Naive thymus-derived CD8-positive, alpha-beta T cell (primary cell): ENCODE measurements around the gene ROCK2. TPM values are rescaled to one million over a fixed set of nuclear protein-coding genes. Genes with fewer than 3 reads are reported as not detected.
A peak's percentile ranks its signal among the peaks of the same experiment; 100 is the strongest.

ENCODE experiments used
- ATAC-seq, 2 donors: fragments of 150-1000 bp; cut with Tn5 transposase in 1 of 2; sonication (Bioruptor Pico), chemical (Tn5 transposase) in 1 of 2; 1 replicate in 1 of 2; 2 replicates in 1 of 2; pipeline ENCODE4 v1.10.0; 2021; ENCODE audit warnings: mild to moderate bottlenecking in 2 of 2, moderate library complexity in 2 of 2
- POLR2A ChIA-PET: fragments of 350-600 bp; sonication (Branson Sonifier 250); formaldehyde crosslinking; loops from one replicate; lab custom pipeline; 2021; ENCODE audit warnings: antibody characterized with exemption; lab: Charles Lee
- DNase-seq, 10 donors: peaks; one replicate each; pipeline versions ENCODE4 v3.0.0 to v3.0.0-alpha.2; 2020 to 2022
- H3K27ac Mint-ChIP-seq, 10 donors: one replicate each; pipeline ENCODE4 v1.8.0; 2020 to 2022; ENCODE audit warnings: mild to moderate bottlenecking in 10 of 10, mixed read lengths in 10 of 10, moderate library complexity in 4 of 10, inconsistent platforms in 1 of 10
- H3K27me3 Mint-ChIP-seq, 5 donors: one replicate each; pipeline ENCODE4 v1.8.0; 2021 to 2022; ENCODE audit warnings: mixed read lengths in 5 of 5
- H3K36me3 Mint-ChIP-seq, 3 donors: one replicate each; pipeline ENCODE4 v1.8.0; 2020 to 2022; ENCODE audit warnings: mixed read lengths in 3 of 3, mild to moderate bottlenecking in 2 of 3, inconsistent platforms in 1 of 3
- H3K4me1 Mint-ChIP-seq, 4 donors: one replicate each; pipeline ENCODE4 v1.8.0; 2021 to 2022; ENCODE audit warnings: mixed read lengths in 4 of 4
- H3K4me3 Mint-ChIP-seq, 10 donors: one replicate each; pipeline ENCODE4 v1.8.0; 2020 to 2022; ENCODE audit warnings: mild to moderate bottlenecking in 10 of 10, mixed read lengths in 10 of 10, moderate library complexity in 6 of 10, inconsistent platforms in 1 of 10
- H3K9me3 Mint-ChIP-seq, 9 donors: one replicate each; pipeline ENCODE4 v1.8.0; 2020 to 2022; ENCODE audit warnings: mixed read lengths in 9 of 9, mild to moderate bottlenecking in 3 of 9, inconsistent platforms in 1 of 9, moderate library complexity in 1 of 9
- polyA plus RNA-seq, 3 donors: library from polyadenylated mRNA; unstranded; fragments of 300-500 nt; fragmentation: Illumina TruSeq; gene quantifications; one replicate each; pipeline ENCODE4 v1.2.3, GENCODE V29; 2021
- total RNA-seq, 8 experiments: library from RNA in 2 of 8; stranded (reverse) in 2 of 8; gene quantifications; one replicate each; pipeline ENCODE4 v1.2.3 and lab custom pipeline; 2021 to 2026

Gene ROCK2
- total and polyA plus RNA-seq, 5 experiments from 2014 or later = 6.1 to 23.9 (median 7.6) TPM

GRCh38 chr2:11377928-11378545 is 33.6 kb upstream of the ROCK2 start:
- POLR2A ChIA-PET = no interaction called here
- no peaks in the 10 kb centered on the region for H3K36me3 Mint-ChIP-seq
- peaks cover 0 to 7% (median under 1%) of the 10 kb centered on the region in 4 donors for H3K4me1 Mint-ChIP-seq
- DNase-seq (no peak), ATAC-seq (no peak)
- no peak overlapping the region for H3K4me3 Mint-ChIP-seq
- peaks cover 0 to 3% (median 0%) of the 10 kb centered on the region in 5 donors for H3K27me3 Mint-ChIP-seq
- no peak overlapping the region for H3K27ac Mint-ChIP-seq
- H3K9me3 Mint-ChIP-seq = no peaks in the 10 kb centered on the region

- H3K4me3 Mint-ChIP-seq = no peak overlapping the region
- ATAC-seq (no peak), DNase-seq (no peak)
- POLR2A ChIA-PET = no interaction called here
- no peaks in the 10 kb centered on the region for H3K36me3 Mint-ChIP-seq
- H3K9me3 Mint-ChIP-seq = no peaks in the 10 kb centered on the region
- H3K4me1 Mint-ChIP-seq = peaks cover 0 to 6% (median 3%) of the 10 kb centered on the region in 4 donors
- peaks cover 0 to 13% (median 3%) of the 10 kb centered on the region in 5 donors for H3K27me3 Mint-ChIP-seq
- H3K27ac Mint-ChIP-seq = peak overlapping the region in 1 of 10 donors; percentile 60
These were observed 31.6 kb upstream of the ROCK2 start for GRCh38 chr2:11376071-11376470.

GRCh38 chr2:11375689-11376027 is 31.2 kb upstream of the ROCK2 start:
- no peaks in the 10 kb centered on the region for H3K36me3 Mint-ChIP-seq
- DNase-seq (no peak), ATAC-seq (no peak)
- no peak overlapping the region for H3K27ac Mint-ChIP-seq
- peaks cover 0 to 13% (median 3%) of the 10 kb centered on the region in 5 donors for H3K27me3 Mint-ChIP-seq
- POLR2A ChIA-PET = no interaction called here
- H3K4me1 Mint-ChIP-seq = peaks cover 0 to 5% (median 2%) of the 10 kb centered on the region in 4 donors
- H3K9me3 Mint-ChIP-seq = no peaks in the 10 kb centered on the region
- H3K4me3 Mint-ChIP-seq = no peak overlapping the region

- Mint-ChIP-seq H3K4me3 (no peak overlapping the region), H3K27ac (no peak overlapping the region), H3K4me1 (peaks cover 0 to 5% (median 2%) of the 10 kb centered on the region in 4 donors), H3K36me3 (no peaks in the 10 kb centered on the region), H3K27me3 (peaks cover 0 to 13% (median 5%) of the 10 kb centered on the region in 5 donors), H3K9me3 (no peaks in the 10 kb centered on the region)
- DNase-seq (no peak), ATAC-seq (no peak)
- POLR2A ChIA-PET = interaction anchor here (0.6 kb wide), 1 partner anchor 31 kb away, joined by 5 read pairs; the partner anchor contains the start of gene ROCK2
These were observed 30.7 kb upstream of the ROCK2 start for GRCh38 chr2:11375025-11375688.

GRCh38 chr2:11373096-11373495 is 28.7 kb upstream of the ROCK2 start:
- Mint-ChIP-seq H3K4me3 (no peak overlapping the region), H3K27ac (no peak overlapping the region), H3K36me3 (no peaks in the 10 kb centered on the region), H3K4me1 (peaks cover 0 to 4% (median 2%) of the 10 kb centered on the region in 4 donors), H3K9me3 (no peaks in the 10 kb centered on the region), H3K27me3 (peaks cover 0 to 13% (median 5%) of the 10 kb centered on the region in 5 donors)
- ATAC-seq = no peak
- POLR2A ChIA-PET = no interaction called here
- DNase-seq = no peak

- no peak for ATAC-seq
- Mint-ChIP-seq H3K36me3 (no peaks in the 10 kb centered on the region), H3K27ac (no peak overlapping the region), H3K4me1 (peaks cover 0 to 4% (median 0%) of the 10 kb centered on the region in 4 donors), H3K4me3 (no peak overlapping the region), H3K27me3 (peaks cover 1 to 13% (median 6%) of the 10 kb centered on the region in 5 donors), H3K9me3 (no peaks in the 10 kb centered on the region)
- POLR2A ChIA-PET = no interaction called here
- DNase-seq = no peak
These were observed 26.9 kb upstream of the ROCK2 start for GRCh38 chr2:11371092-11371937.

GRCh38 chr2:11370377-11371091 is 26.1 kb upstream of the ROCK2 start:
- Mint-ChIP-seq H3K4me1 (peaks cover 0 to 4% (median 0%) of the 10 kb centered on the region in 4 donors), H3K4me3 (no peak overlapping the region), H3K9me3 (no peaks in the 10 kb centered on the region), H3K36me3 (no peaks in the 10 kb centered on the region), H3K27ac (no peak overlapping the region), H3K27me3 (peaks cover 1 to 13% (median 6%) of the 10 kb centered on the region in 5 donors)
- no peak for DNase-seq
- POLR2A ChIA-PET = no interaction called here
- ATAC-seq = no peak

- POLR2A ChIA-PET = no interaction called here
These were observed 23.7 kb upstream of the ROCK2 start for GRCh38 chr2:11368059-11368572.

GRCh38 chr2:11367170-11367730 is 22.8 kb upstream of the ROCK2 start:
- POLR2A ChIA-PET = no interaction called here
- H3K4me1 Mint-ChIP-seq = peaks cover 0 to 2% (median 0%) of the 10 kb centered on the region in 4 donors
- DNase-seq (no peak), ATAC-seq (no peak)
- no peaks in the 10 kb centered on the region for H3K36me3 Mint-ChIP-seq
- H3K27ac Mint-ChIP-seq = no peak overlapping the region
- no peak overlapping the region for H3K4me3 Mint-ChIP-seq
- H3K27me3 Mint-ChIP-seq = peaks cover 1 to 18% (median 6%) of the 10 kb centered on the region in 5 donors
- H3K9me3 Mint-ChIP-seq = no peaks in the 10 kb centered on the region

More at GRCh38 chr2:11368059-11368572, 23.7 kb upstream of the ROCK2 start:
- Mint-ChIP-seq H3K27me3 (peaks cover 1 to 21% (median 9%) of the 10 kb centered on the region in 5 donors), H3K9me3 (no peaks in the 10 kb centered on the region), H3K4me3 (no peak overlapping the region), H3K36me3 (no peaks in the 10 kb centered on the region), H3K4me1 (peaks cover 0 to 4% (median 0%) of the 10 kb centered on the region in 4 donors), H3K27ac (no peak overlapping the region)
- ATAC-seq = no peak
- no peak for DNase-seq

GRCh38 chr2:11366326-11366741 is 21.9 kb upstream of the ROCK2 start:
- Mint-ChIP-seq H3K9me3 (no peaks in the 10 kb centered on the region), H3K4me1 (no peaks in the 10 kb centered on the region), H3K36me3 (no peaks in the 10 kb centered on the region), H3K27ac (no peak overlapping the region), H3K27me3 (peaks cover 1 to 15% (median 4%) of the 10 kb centered on the region in 5 donors), H3K4me3 (no peak overlapping the region)
- no peak for ATAC-seq
- no peak for DNase-seq
- POLR2A ChIA-PET = no interaction called here

GRCh38 chr2:11365096-11365879 is 20.9 kb upstream of the ROCK2 start:
- ATAC-seq (no peak), DNase-seq (no peak)
- no peaks in the 10 kb centered on the region for H3K4me1 Mint-ChIP-seq
- no peak overlapping the region for H3K27ac Mint-ChIP-seq
- POLR2A ChIA-PET = no interaction called here
- no peaks in the 10 kb centered on the region for H3K36me3 Mint-ChIP-seq
- no peak overlapping the region for H3K4me3 Mint-ChIP-seq
- no peaks in the 10 kb centered on the region for H3K9me3 Mint-ChIP-seq
- H3K27me3 Mint-ChIP-seq = peaks cover 1 to 15% (median 4%) of the 10 kb centered on the region in 5 donors
